ENCODE results near the gene LILRA2. TPM values are rescaled to one million over a fixed set of nuclear protein-coding genes. Genes with fewer than 3 reads are reported as not detected.

The LILRA2 gene
- total RNA-seq, 3 donors from 2014 or later, result 0.66 to 6.9 (median 4.2) TPM

DNA sequence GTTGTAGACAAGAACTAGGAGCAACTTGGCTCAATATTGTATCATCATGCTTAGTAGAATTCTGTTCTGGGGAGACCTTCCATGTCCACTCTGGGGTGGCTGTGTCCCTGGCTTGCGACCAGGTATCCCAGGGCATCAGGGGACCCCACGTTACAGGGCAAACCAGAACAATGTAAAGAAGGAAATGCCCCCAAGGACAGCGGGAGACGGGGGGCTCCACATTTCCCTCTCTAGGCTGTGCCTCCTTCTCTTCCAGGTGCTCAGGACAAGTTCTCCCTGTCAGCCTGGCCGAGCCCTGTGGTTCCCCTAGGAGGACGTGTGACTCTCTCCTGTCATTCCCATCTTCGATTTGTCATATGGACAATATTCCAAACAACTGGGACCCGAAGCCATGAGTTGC lies 40.1 kb upstream of the LILRA2 start:
- Histone ChIP-seq H3K27ac (no peak overlapping the region), H3K27me3 (peaks cover 0 to 36% of the 10 kb centered on the region in 2 donors), H3K4me3 (no peak overlapping the region), H3K36me3 (no peaks in the 10 kb centered on the region), H3K4me1 (no peaks in the 10 kb centered on the region), H3K9me3 (no peaks in the 10 kb centered on the region)
- DNase-seq (ENCODE audit: low spot score in 2 of 2), result no peak
- intact Hi-C loops (cut with DNase I; ENCODE audit: low total_unique reads), result no loop called here
- TF ChIP-seq POLR2AphosphoS5 (IDR thresholded peaks at IDR 0.05), result no peak
- no peak for TF ChIP-seq CTCF (IDR thresholded peaks at IDR 0.05)
- TF ChIP-seq POLR2A (IDR thresholded peaks at IDR 0.05), result no peak

- no peak for TF ChIP-seq POLR2A (IDR thresholded peaks at IDR 0.05)
- no peak for TF ChIP-seq POLR2AphosphoS5 (IDR thresholded peaks at IDR 0.05)
- no peak for TF ChIP-seq CTCF (IDR thresholded peaks at IDR 0.05)
- H3K27me3 ChIP-seq, result peaks cover 0 to 36% of the 10 kb centered on the region in 2 donors
- H3K4me1 ChIP-seq, result no peaks in the 10 kb centered on the region
- no peaks in the 10 kb centered on the region for H3K36me3 ChIP-seq
- no peak overlapping the region for H3K27ac ChIP-seq
- DNase-seq (ENCODE audit: low spot score in 2 of 2), result no peak
- H3K9me3 ChIP-seq, result no peaks in the 10 kb centered on the region
- intact Hi-C loops (cut with DNase I; ENCODE audit: low total_unique reads), result no loop called here
- H3K4me3 ChIP-seq, result no peak overlapping the region
Measured at GRCh38 chr19:54534156-54534555, 39.4 kb upstream of the LILRA2 start.

DNA sequence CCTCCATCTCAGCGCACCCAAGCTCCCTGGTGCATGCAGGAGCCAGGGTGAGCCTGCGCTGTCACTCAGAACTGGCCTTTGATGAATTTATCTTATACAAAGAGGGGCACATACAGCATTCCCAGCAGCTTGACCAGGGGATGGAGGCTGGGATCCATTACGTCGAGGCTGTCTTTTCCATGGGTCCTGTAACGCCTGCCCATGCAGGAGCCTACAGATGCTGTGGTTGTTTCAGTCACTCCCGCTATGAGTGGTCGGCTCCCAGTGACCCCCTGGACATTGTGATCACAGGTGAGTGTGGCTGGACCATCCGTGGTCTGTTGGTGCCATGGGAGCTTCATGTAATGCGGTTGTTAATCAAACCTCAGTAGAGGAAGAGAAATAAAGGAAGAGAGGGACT lies 38.0 kb upstream of the LILRA2 start:
- intact Hi-C loops (cut with DNase I; ENCODE audit: low total_unique reads), result no loop called here
- Histone ChIP-seq H3K4me3 (no peak overlapping the region), H3K9me3 (no peaks in the 10 kb centered on the region), H3K4me1 (no peaks in the 10 kb centered on the region), H3K27ac (no peak overlapping the region), H3K36me3 (no peaks in the 10 kb centered on the region), H3K27me3 (peaks cover 0 to 36% of the 10 kb centered on the region in 2 donors)
- TF ChIP-seq CTCF (IDR thresholded peaks at IDR 0.05) (no peak), POLR2A (IDR thresholded peaks at IDR 0.05) (no peak), POLR2AphosphoS5 (IDR thresholded peaks at IDR 0.05) (no peak)
- no peak for DNase-seq (ENCODE audit: low spot score in 2 of 2)

DNA sequence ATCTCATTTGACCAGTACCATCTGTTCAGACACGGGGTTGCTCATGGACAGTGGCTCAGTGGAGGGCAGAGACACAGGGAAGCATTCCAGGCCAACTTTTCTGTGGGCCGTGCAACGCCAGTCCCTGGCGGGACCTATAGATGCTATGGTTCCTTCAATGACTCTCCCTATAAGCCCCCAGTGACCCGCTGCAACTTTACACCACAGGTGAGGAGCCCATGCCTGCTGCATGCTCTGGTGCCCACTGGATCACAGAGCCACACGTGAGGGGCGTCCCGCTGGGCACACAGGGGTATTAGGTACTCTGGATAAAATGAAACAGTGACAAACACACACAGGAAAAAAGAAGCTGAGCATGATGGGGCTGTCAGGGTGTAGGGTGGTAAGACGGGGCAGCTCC lies 36.6 kb upstream of the LILRA2 start:
- intact Hi-C loops (cut with DNase I; ENCODE audit: low total_unique reads), result no loop called here
- Histone ChIP-seq H3K27ac (no peak overlapping the region), H3K4me3 (no peak overlapping the region), H3K4me1 (no peaks in the 10 kb centered on the region), H3K36me3 (no peaks in the 10 kb centered on the region), H3K27me3 (peaks cover 0 to 36% of the 10 kb centered on the region in 2 donors), H3K9me3 (no peaks in the 10 kb centered on the region)
- no peak for DNase-seq (ENCODE audit: low spot score in 2 of 2)
- TF ChIP-seq POLR2A (IDR thresholded peaks at IDR 0.05) (no peak), POLR2AphosphoS5 (IDR thresholded peaks at IDR 0.05) (no peak), CTCF (IDR thresholded peaks at IDR 0.05) (no peak)

DNA sequence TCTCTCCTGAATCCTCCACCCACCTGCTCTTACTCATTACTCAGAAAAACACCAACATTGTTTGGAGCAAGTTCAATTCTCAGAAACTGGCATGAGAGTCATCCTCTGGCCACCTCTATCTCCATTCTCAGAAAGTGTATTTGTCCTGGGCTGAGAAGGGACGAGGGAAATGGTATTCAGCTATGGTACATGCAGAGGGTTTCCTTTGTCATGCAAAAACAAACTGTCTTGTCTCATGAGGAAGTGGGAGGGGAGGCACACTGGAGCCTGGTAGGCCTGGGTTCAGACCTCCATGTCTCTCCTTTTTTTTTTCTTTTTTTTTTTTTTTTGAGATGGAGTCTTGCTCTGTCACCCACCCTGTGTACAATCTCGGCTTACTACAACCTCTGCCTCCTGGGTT lies 31.9 kb upstream of the LILRA2 start:
- Histone ChIP-seq H3K4me3 (no peak overlapping the region), H3K9me3 (no peaks in the 10 kb centered on the region), H3K27me3 (no peaks in the 10 kb centered on the region), H3K36me3 (no peaks in the 10 kb centered on the region), H3K27ac (no peak overlapping the region), H3K4me1 (no peaks in the 10 kb centered on the region)
- TF ChIP-seq POLR2A (IDR thresholded peaks at IDR 0.05), result no peak
- intact Hi-C loops (cut with DNase I; ENCODE audit: low total_unique reads), result no loop called here
- DNase-seq (ENCODE audit: low spot score in 2 of 2), result no peak

DNA sequence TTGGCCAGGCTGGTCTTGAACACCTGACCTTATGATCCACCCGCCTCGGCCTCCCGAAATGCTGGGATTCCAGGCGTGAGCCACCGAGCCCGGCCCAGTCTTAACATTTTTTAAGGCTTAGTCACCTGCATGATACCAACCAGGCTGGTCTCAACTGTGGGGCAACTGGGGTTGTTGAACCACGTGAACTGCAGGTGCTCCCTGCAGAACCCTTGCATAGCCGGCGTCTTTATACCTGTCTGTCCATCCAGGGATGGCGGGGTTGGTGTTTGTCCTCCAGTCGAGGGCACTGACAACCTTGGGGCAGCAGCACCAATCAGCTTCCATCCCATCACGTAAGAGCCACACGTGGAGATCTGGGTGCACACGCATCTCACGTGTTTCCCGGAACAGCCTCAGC lies 24.8 kb upstream of the LILRA2 start:
- H3K27ac ChIP-seq, result no peak overlapping the region
- H3K9me3 ChIP-seq, result no peaks in the 10 kb centered on the region
- H3K27me3 ChIP-seq, result peaks cover 0 to 7% of the 10 kb centered on the region in 2 donors
- H3K4me1 ChIP-seq, result no peaks in the 10 kb centered on the region
- no peak for TF ChIP-seq POLR2A (IDR thresholded peaks at IDR 0.05)
- TF ChIP-seq CTCF (IDR thresholded peaks at IDR 0.05), result no peak
- TF ChIP-seq POLR2AphosphoS5 (IDR thresholded peaks at IDR 0.05), result no peak
- DNase-seq (ENCODE audit: low spot score in 2 of 2), result no peak
- H3K4me3 ChIP-seq, result no peak overlapping the region
- intact Hi-C loops (cut with DNase I; ENCODE audit: low total_unique reads), result no loop called here
- no peaks in the 10 kb centered on the region for H3K36me3 ChIP-seq

Measured in breast epithelium (tissue), 4 donors.